HG03039 (cell line): ENCODE measurements around the gene DPP7.
A peak's percentile ranks its signal among the peaks of the same experiment; 100 is the strongest.
"Not testable (repeated sequence)": the region's sequence is repeated elsewhere in the genome, so short reads cannot be mapped to it uniquely, and the experiment has no call there.

Experiments used
- ATAC-seq: cut with Tn5 transposase; IDR thresholded peaks from one replicate; pipeline ENCODE4 v1.9.1; 2021; ENCODE audit warnings: mild to moderate bottlenecking, moderate library complexity; ENCODE audit not compliant: unreplicated experiment

The DPP7 gene

GRCh38 chr9:137075275-137075775, 39.2 kb downstream of the DPP7 start:
- ATAC-seq: no peak

DNA sequence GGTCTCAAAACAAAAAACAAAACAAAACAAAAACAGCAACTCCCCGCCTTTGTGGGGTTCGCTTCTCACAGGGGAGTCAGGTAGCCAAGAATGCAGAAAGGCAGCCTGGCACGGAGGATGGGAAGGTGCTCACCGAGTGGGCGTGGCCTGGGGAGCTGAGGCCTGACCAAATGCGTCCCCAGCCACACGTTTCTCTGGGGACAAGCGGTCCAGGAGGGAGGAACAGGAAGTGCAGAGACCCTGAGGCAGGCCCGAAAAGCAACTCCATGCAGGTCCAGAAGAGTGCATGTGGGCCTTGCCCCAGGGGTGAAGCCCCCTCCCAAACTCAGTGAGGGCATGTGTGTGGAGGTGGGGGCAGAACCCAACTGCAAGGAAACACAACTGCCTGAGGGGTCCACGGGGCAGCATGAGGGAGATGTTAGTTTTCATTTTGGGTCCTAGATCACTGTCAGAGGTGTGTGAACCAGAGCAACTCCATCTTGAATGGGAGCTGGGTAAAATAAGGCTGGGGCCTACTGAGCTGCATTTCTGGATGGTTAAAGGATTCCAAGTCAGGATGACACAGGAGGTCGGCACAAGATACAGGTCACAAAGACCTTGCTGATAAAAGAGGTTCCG, 39.8 kb downstream of the DPP7 start:
- ATAC-seq: no peak

DNA sequence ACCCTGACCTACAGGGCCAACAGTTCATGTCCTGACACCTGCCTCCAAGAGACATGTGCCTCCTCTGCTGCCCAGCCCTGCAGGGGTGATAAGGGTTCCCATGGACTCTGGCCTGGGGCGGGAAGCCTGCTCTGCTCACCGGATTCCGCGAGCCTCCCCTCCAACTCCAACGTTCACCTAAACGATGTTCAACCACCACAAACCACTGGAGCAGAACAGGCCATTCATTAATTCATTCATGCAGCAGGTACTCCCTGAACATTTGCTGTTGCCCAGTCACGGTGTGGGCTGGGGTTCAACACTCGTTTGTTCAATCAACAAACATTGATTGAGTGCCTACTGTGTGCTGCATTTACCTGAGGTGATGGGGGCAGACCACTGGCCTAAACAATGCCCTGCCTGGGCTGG, 40.5 kb downstream of the DPP7 start:
- no peak for ATAC-seq

GRCh38 chr9:137071282-137071681, 43.3 kb downstream of the DPP7 start:
- ATAC-seq: no peak

- no peak for ATAC-seq
Measured at GRCh38 chr9:137070906-137071275, 43.6 kb downstream of the DPP7 start.

GRCh38 chr9:137070201-137070905, 44.2 kb downstream of the DPP7 start, which contains the start of gene SAPCD2:
Gene SAPCD2 (minus strand): TSS chr9:137070557. CDS start chr9:137070460, 97 bp downstream.
- peak; percentile 67 for ATAC-seq

GRCh38 chr9:137069508-137070091, 44.9 kb downstream of the DPP7 start:
- ATAC-seq: no peak

DNA sequence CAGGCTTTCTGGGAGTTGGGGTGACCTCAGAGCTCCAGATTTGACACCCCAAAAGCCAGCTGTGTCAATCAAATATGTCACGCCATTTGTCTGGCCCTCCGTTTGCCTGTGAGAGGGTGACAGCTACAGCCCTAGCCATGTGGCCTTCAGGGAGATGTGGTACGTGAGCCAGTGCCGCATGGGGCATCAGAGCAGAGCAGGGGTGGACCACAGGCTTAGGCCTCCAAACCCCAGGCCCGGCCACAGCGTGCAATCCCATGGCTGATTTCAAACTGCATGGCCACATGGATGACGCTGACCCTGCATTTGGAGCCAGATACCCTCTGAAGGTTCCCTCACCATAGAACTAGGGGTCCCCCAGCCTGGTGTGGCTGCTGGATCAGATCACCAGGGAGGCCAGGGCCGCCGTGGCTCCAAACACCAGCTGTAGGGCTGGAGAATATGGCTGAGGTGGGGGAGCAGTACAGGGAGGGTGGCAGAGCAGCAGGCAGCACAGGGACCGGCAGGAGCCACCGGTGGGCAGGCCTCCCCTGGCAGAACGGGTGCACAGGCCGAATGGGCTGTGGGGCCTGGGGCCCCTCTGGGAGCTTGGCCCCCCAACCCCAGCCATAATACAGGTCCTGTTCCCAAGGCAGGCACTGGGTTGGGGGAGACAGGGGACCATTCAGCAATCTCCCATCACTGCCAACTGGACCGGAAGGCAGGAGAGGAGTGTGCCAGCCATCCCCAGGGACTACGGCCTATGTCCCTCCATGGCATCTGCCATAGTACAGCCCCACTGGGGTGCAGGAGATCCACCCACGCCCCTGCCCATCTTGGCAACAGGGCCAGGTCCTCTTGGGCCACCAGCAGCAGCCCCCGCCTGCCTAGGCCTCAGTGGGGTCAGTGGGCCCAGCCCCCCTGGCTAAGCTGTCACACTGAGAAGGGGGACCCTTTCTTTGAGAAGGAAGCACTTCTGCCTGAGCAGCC, 45.7 kb downstream of the DPP7 start:
- no peak for ATAC-seq

- ATAC-seq: no peak
Measured at GRCh38 chr9:137067860-137068538, 46.5 kb downstream of the DPP7 start.

GRCh38 chr9:137066096-137066861, 48.3 kb downstream of the DPP7 start:
- ATAC-seq: no peak

- no peak for ATAC-seq
Measured at GRCh38 chr9:137065336-137065967, 49.1 kb downstream of the DPP7 start.

DNA sequence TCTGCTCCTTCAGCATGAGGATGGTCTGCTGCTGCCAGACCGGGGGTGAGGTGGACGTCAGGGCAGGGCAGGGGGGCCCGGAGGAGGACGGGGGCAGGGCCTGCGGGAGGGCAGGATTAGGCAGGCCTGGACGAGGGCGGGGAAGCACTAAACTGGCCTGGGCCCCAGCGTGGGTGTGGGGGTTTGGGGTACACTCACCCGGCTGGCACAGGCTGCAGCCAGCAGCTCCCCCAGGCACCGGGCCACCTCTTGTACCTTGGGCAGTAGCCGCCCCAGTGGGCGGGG, 49.7 kb downstream of the DPP7 start:
- ATAC-seq: no peak

DNA sequence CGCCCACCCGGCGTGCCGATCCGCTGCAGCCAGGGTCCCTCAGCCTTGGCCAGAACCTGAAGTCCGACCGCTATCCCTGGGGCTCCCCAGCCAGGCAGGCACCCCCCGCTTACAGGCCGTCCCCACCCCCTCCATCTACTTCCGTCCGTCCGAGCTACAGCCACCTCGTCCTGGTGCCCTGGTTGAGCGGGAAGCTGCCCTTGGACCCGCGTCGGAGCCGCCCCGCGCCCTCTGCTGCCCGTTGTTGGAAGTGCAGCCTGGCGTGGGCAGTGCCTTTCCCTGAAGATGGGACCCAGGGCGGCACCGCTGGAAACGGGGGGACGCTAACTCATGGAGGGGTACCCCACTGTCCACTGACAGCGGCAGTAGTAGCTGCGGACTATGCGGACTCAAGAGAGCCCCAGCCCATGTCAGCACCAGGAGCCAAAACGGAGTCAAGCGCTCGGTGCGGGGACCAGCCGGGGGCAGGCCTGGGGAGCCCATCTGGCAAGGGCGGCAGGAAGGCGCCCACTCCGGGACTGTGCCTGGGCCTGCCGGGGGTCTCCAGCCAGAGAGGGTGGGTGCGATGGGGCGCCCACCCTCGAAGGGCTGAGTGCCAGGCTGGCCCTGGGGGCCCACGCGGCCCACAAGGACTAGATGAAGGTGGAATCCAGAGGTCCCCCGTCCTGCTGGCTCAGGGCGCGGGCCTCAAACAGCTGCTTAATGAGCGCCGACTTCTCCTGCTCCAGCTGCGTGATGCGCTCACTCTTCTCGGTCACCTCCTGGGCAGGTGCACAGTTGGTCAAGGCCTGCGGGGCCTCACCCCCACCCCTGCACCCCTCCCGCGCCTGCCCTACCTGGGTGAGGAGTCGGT, 50.3 kb downstream of the DPP7 start:
- ATAC-seq: no peak

GRCh38 chr9:137063311-137064026, 51.1 kb downstream of the DPP7 start:
- no peak for ATAC-seq

DNA sequence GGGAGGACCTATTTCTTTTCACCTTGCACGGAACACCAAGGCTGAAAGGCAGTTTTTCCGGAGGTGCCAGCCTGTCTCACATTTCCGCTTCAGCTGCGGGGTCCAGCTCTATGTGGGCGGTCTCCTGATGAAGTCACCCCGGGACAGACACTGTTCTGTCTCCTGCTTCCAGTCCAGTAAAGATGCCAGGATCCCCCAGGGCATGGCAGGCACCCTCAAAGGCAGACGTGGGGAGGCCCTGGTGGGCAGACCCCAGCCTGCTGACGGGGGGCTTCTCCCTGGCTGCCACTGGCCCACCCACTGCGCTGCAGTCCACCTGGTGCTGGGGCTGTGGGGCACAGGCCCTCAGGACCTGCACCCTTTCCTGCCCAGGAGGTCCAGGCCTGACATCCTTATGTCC, 51.7 kb downstream of the DPP7 start:
- ATAC-seq: not testable (repeated sequence)

DNA sequence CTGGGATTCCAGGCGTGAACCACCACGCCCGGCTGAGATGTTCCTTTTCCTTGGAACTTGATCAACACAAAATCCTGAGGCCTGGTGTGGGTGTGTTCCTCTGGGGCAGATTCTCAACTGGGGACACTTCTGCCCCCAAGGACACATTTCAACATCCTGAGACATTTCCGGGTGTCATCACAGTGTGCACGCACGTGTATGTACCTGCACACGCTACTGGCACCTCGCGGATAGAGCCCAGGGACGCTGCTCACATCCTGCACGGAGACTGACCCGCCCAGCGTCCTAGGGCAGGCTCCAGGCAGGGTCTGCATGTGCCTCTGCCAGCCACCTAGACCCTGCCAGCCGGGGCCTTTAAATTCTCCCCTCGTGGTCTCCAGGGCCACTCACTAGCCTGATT, 52.1 kb downstream of the DPP7 start:
- ATAC-seq: no peak
